GM21390 (cell line): ENCODE results near the gene ARHGAP26.

Source experiments
- ATAC-seq: cut with Tn5 transposase; IDR thresholded peaks from one replicate; pipeline ENCODE4 v1.9.1; 2021; ENCODE audit not compliant: unreplicated experiment

The ARHGAP26 gene

DNA sequence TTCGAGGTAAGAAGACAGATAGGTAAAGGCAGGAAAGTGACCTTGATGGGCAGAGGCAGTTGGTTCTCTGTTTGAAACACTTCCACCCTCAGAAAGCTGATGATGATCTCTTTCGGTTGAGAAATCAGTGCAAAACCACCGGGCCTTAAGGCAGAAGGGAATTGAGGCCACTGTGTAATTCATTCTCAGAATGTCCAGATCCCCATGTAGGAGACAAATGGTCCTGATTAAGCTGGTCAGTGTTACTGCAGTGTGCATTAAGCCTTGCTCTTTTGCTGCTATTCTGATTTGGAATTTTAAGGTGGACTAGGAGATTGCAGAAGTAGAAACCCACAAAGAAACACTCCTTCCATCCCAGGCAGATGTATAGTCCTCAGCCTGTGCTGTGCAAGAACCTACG is 255.2 kb downstream of the ARHGAP26 start:
- no peak for ATAC-seq

DNA sequence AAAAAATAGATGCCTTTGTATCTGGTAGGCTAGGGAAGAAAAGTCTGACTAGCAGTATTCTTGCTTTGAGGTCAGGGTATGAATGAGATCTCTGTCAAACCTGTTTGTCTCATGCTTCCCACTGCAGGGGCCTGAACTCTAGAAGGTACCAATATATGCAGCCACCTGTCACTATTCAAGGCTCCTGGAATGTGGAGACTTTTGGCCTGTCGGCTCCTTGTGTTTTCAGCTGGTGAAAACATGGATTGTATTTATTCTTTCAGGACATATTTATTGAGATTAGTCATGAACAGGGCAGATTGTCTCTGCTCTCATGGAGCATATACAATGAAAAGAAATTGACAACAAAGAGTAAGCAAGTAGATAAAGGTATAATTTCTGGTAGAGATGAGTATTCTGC is 255.8 kb downstream of the ARHGAP26 start:
- ATAC-seq: no peak

DNA sequence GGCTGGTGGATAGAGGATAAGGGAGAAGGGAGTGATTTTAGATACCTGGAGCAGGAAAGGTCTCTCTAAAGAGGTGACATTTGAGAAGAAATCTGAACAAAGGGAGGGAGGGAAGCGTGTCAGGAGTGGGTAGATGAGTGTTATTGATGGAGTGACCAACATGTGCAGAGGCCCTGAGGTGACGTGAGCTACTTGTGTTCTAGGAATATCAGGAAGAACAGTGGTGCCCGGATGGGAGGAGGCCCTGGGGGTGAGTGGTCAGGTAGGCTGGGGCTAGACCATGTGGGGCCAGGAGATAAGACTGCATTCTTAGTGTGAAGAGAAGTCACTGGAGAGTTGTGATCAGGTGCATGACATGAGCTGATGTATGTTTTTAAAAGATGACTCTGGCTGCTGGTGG is 256.2 kb downstream of the ARHGAP26 start:
- no peak for ATAC-seq

DNA sequence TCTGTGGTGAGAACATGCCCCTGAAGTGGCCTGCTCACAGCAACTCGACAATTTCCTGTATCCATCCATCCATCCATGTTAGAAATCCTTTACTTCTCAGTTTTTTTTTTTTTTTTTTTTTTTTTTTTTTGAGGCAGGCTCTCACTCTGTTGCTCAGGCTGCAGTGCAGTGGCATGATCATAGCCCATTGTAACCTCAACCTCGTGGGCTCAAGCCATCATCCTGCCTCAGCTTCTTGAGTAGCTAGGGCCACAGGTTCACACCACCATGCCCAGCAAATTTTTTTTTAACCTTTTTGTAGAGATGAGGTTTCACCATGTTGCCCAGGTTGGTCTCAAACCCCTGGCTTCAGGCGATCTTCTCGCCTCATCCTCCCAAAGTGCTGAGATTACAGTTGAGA is 259.1 kb downstream of the ARHGAP26 start:
- ATAC-seq: no peak

DNA sequence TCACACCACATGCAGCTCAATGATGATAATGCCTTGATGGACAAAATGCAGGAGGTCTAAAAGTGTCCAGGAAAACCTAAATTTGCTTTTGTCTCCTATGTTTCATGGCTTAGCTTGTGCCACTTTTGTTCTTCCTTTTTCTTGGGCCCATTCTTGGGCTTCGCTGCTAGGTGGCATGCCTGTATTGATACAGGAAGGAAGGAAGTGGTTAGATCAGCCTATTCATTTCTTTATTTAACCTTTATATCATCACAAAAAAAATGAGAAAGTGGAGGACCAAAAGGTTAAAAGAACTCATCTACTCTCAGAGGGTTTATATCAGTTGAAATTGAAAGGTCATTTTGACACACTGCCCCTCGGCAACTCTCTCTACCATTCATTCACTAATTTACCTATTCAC is 260.2 kb downstream of the ARHGAP26 start:
- no peak for ATAC-seq

DNA sequence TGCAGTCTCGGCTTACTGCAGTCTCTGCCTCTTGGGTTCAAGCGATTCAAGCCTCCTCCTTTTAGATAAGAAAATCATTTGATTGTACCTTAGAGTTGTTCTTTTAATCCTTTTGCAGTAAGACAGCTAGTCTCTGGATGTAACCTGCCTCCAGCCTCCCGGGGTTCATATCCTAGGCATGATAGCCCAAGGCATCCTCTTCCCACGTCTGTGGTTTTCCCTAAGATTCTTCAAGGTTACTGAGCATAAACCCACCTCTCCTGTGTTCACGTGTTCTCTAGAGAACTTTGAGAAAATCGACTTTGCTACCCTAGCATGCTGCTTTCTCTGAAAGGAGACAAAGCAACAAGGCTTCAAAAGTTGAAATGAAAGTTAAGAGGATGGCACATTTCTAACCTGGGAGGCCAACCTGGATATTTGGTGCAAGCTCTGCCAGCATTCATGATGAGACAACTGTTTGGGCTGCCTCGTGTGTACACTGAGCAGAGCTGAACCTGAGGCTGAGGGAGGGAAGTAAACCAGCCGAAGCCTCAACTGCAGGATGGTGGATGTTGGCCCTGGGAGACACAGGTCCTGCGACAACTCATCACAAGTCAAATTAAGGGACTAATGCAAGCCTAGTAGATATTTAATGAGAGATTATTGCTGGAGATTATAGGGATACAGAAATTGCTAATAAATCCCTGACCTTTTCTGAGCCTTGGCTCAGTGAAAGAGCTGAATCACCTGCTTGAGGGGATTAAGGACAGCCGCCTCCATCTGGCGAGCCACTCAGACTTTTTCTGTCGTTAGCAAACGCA is 261.8 kb downstream of the ARHGAP26 start:
- ATAC-seq: no peak

DNA sequence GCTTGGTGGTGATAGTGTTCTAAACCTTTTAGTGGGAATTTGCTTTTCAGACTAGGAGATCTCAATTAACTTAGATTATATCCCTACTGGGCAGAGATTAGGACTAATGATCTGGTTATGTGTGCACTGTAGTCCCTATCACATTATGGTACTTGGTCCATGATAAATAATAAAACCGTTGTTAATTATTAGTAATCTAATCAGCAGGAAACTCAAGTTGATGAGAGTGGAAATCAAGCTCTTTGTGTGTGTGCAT is 262.3 kb downstream of the ARHGAP26 start:
- no peak for ATAC-seq

DNA sequence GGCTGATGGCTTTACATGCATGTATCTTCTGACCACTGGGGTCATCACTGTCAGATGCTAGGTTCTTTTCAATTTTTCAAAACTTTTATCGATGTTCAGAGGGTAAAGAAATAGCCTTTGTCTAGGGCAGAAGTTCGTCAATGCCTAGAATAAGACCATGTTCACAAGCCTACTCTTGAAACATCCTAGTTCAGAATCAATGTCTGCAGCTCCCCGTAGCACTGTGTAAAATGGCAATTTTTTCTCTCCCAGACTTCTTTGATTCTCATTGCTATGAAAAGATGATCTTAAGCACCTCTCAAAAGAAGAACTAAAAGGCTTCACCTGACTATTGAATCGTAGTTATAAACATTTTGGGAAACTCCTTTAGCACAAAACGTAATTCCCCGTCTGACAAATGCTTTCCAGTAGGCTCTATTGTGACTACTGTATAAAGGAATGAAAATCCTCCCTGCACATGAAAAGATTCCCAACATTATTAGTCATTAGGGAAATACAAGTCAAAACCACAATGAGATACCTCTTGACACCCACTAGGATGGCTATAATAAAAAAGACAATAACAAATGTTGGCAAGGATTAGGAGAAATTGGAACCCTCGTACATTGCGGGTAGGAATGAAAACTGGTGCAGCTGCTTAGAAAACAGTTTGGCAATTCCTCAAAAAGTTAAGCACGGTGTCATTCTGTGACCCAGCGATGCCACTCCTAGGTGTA is 263.5 kb downstream of the ARHGAP26 start:
- ATAC-seq: no peak

DNA sequence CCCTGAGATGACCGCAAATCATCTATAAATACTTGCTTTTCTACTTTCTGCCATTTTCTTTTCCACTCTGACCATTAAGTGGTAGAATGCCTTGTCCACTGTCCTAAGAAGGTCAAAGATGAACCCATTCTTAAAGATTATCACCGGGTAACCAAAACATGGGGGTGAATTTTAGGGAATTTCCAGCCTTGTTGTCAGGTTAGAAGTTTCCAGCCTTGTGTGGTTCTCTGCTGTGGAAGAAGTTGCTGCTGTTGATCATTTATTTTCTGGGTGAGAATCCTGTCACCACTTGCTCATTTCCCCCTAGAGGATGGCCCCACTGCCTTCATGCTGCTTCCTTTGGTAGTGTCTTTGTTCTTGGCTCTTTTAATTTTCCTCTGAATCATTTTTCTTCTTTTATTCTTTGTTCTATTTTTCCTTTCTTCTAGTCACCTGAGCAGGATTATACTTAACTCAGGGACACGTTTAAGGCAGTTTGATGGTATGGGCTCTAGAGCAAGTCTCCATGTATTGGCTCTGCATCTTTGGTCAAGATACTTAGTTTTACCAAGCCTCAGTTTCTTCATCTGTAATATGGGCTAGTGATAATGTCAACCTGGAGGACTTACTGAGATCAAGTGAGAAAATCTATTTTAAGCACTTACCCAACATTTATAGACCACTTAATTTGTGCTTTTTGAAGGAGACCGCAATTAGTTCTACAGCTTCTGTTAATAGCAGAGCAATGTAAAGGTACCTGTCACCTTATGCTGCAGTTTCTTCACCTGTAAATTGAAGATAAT is 266.2 kb downstream of the ARHGAP26 start:
- no peak for ATAC-seq

DNA sequence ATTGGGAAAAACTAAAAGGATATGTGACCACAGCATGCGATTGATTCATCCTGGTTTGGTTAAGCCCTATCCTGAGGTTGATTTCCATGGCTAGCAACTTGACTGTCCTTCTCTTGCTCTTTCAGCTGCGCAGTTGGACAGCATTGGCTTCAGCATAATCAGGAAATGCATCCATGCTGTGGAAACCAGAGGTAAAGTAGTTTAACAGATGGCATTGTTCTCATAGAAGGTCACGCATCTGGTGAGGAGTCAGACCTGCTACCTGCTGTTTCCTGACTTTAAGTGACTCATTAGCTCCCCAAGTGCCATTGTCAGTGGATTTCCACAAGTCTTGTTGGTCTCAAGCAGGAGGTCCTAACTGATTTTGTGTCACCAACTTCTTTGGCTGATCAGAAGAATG is 266.9 kb downstream of the ARHGAP26 start:
- no peak for ATAC-seq

DNA sequence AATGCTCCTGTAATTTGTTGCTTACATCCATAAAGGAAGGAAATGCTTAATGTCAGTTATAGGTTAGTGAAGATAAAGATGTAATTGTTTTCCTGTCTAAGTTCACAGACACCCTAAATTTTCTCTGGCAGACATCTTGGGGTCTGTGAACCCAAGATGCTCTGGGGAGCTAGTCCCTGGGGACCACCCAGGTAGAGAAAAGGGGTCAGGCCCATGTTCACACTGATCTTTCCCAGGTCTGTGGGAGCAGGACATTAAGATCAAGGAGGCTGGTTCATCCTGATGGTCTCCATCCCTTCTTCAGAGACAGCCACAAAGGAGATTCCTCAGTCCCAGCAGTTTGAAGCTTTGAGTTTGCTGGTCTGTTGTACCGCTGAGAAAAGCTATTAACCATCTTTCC is 267.5 kb downstream of the ARHGAP26 start:
- no peak for ATAC-seq

DNA sequence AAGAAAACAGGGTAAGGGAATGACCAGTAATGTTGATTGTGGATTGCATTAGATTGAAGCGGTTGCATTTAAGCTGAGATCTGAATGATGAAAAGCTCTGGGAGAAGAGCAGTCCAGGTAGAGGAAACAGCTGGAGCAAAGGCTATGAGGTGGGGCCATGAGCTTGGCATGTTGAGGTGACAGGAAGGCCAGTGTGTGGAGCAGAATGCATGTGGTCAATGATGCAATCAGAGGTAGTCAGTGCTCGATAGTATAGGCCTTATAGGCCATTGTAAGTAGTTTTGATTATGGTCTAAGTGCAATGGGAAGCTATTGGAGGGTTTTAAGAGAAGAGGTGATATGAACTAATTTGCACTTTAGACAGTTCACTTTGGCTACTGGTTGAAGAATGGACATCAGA is 270.4 kb downstream of the ARHGAP26 start:
- ATAC-seq: no peak

DNA sequence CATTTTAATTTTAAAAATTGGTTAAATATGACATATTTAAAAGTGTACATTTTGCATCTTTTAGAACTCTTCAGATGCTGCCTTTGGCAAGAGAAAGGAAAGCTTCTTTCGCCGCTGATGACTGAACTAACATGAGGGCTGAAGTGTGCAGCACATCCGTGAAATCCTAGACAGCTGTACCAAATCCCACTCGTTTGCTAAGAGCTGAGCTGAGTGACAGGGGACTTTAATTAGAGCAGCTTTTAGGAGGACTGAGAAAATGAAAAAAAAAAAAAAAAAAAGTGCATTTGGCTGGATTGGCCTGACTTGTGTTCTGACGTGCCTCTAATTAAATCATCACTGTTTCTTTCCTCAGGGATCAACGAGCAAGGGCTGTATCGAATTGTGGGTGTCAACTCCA is 271.3 kb downstream of the ARHGAP26 start:
- no peak for ATAC-seq

DNA sequence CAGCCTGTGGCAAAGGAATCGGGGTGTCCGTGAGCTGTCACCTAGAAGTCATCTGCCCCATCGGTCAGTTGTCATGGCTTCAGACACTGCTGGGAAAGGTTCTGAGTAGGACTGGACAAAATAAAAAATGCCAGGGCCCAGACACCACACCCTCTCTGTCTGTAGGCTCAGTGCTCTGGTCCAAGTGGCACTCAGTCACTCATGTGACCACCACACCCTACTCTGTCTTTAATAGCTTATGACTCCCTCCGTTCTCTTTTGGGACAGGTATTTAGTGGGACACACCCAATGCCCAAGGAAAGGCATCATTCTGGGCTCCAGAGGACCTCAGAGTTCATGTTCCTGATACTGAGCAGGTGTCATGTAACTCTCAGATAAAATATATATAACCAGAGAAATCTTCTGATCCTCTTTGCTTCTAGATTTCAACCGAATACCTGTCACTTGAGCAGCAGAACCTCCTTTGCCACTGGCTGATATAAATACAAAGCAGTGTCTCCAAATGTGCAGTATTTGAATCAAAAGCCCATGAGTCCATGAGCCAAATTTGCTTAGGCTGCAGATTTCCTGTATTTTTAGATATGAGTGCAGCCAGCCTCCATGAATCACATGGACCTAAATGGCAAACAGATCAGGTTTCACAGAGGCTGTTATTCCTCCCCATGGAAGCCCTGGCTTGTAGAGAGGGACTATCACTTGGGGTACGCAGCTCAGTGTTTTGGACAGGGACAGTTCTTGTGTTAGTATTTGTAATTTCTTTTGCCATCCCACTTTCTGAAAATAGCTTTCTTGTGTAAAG is 272.0 kb downstream of the ARHGAP26 start:
- no peak for ATAC-seq

DNA sequence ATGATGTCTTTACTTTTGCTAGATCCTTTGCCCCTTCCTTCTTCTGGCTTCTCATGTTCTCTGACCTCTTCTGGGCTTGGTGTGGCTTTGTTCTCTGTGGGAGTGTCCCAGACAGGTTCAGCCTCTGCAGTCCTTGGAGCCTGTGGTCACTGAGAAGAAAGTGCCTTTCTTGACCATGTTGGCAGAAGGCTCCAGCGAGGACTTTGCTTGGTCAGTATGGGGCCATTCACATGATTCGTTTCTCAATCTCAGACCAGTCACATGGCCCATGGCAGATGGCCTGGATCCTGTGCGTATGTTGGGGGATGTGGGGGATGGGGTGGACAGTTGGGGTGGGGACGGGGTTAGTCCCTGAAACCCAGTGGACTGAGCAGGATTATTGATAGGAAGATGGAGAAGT is 274.1 kb downstream of the ARHGAP26 start:
- ATAC-seq: no peak

DNA sequence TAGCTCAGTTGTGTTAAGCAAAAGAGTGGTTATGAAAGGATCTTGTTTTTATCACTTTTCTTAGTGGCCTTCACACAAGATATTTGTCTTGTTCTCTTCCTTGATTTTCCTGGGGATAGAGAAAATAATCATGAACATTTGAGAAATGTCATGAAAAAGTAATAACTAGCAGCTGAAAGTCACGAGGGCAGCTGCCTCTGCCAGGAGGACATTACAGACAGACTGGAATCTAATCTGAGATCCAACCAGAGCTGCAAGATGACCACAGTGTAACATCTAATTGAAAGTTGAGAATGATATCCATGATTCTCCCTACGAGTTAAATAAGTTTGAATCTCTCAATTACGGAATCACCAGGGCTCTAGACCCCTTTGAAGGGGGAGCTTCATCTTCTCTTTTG is 274.9 kb downstream of the ARHGAP26 start:
- no peak for ATAC-seq

DNA sequence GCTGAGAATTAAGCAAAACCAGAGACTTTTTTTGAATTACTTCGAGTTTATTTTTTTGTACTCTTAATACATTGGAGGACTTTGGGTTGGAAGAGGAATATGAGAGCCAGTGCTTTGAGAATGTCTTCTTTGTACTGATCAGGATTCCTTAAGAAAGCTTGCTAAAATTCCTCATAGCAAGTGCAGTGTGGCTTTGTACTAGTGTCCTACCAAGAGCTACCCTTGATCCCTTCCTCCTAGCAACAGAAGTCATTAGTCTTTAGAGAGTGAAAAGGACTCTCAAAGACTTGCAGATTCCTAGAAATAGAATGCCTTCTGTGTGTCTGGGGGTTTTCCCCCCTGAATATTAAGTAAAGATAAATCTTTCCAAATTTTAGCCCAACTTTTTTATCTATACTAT is 276.1 kb downstream of the ARHGAP26 start:
- no peak for ATAC-seq

DNA sequence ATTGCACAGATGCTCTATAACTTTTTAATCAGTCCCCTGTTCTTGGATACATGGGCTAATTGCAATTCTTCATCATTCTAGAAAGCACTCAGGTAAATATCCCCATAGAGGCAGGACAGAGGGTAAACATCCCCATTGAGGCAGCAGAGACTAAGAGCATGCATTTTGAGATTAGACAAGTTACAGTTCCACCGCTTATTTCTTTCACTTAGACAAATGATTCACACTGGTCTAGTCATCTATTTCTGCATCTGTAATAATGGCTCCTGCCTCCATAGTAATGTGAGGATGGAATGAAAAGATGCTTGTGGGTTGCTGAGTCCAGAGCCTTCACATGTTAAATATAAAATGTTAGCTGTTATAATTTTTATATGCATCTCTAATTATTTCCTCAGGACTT is 276.9 kb downstream of the ARHGAP26 start:
- ATAC-seq: no peak

DNA sequence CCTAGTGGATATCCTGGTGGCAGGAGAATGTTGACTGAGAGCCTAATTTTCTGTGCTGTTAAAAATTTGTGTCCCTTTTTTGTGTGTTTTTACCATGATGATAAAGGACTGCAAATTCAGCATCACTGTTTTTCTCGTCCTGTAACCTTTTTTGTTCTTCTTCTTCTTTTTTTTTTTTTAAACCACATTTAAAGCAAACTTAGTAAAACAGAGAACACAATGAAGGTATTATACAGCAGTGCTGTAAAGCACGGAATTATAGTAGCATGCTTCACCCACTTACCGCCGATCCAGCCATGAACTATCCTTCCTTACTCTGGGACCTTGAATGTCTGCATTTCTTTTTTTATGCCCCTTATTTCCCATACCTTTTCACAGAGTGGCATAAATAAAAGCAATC is 280.0 kb downstream of the ARHGAP26 start:
- no peak for ATAC-seq

DNA sequence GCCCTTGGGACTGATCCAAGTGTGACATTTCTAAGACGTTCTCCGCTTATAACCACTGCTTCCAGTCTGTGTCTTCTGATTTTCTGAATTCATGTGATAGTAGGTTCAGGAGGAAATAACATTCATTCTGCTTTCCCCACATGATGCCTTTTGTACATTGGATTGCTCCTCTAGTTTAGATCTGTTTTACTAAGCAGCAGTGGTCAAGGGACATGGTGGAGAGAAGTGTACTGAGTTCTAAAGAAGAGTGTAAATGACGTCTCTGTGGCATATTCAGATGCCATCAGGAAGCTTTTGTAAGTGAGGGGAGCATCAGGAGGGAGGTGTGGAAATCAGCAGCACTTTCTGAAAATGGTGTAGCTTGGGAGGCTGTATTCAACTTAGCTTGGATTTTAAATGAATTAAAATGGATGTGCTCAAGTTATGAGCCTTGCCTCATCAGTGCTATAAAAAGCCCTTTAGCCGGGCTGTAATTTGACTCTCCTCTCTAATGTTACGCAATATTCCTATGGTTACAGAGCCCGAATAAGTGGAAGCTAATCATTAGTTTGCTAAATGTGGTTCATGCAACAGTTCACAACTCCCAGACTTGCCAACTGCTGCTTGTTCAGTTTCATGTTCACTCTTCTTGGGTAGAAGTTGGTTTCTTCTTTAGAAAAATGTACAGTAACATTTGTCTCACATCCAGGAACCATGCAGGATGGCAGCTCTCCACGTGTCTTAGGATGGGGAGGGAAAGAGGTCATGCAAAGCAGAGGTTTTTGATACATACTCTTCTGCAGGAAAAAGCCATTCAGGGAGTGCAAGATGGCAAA is 281.3 kb downstream of the ARHGAP26 start:
- ATAC-seq: no peak
